GM11168 (cell line): ENCODE data around the gene ABCC4.

Source experiments
- in situ Hi-C: fragments of 300-500 bp; cut with MboI; formaldehyde crosslinking; loops from one replicate; pipeline ENCODE4 v1.12.0; 2022; ENCODE audit warnings: low sequenced_read_pairs; ENCODE audit not compliant: unreplicated experiment

ABCC4 gene

DNA sequence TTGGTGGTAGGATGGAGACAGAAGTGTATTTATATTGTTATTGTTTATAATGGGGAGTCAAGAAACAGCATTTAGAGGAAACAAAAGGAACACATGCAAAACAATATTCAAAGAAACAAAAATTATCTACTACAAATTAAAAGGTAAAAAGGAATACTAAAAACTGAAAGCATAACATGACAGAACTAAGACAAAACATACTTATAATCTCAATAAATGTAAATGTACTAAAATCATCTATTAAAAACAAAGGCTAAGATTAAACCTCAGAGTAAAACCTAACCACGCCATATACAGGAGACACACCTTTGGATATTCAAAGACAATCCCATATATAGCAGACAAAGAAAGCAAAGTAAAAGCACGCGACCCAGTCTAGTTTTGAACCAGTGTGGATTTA lies 273.6 kb downstream of the ABCC4 start:
- in situ Hi-C loops, result no loop called here

DNA sequence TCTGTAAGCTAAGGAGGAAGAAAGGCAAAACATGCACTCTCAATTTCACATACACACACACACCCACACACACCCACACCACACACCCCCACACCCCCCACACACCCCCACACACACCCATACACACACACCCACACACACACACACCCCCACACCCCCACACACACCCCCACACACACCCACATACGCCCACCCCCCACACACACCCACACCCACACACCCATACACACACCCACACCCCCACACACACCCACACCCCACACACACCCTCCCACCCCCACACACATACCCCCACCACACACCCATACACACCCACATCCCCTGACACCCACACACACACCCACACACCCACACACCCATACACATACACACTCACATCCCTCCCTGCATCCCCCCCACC lies 276.1 kb downstream of the ABCC4 start:
- in situ Hi-C loops, result no loop called here

DNA sequence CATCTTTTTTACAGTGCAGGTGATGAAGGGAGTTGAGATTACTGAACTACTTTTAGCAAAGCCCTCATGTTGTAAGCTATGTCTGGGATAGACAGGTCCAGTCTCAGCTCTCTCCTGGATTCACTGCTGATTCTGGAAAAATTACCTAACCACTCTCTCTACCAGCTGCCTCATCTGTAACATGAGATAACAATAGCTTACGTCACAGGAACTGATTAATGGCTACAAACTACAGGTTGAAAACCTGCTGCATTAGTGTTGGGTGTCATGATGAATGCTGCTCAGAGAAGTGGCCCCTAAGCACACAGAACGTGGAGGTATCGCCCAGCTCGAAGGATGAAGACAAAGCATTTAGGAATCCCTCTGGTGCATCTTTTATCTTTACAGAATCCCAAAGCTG lies 277.8 kb downstream of the ABCC4 start:
- in situ Hi-C loops, result no loop called here

DNA sequence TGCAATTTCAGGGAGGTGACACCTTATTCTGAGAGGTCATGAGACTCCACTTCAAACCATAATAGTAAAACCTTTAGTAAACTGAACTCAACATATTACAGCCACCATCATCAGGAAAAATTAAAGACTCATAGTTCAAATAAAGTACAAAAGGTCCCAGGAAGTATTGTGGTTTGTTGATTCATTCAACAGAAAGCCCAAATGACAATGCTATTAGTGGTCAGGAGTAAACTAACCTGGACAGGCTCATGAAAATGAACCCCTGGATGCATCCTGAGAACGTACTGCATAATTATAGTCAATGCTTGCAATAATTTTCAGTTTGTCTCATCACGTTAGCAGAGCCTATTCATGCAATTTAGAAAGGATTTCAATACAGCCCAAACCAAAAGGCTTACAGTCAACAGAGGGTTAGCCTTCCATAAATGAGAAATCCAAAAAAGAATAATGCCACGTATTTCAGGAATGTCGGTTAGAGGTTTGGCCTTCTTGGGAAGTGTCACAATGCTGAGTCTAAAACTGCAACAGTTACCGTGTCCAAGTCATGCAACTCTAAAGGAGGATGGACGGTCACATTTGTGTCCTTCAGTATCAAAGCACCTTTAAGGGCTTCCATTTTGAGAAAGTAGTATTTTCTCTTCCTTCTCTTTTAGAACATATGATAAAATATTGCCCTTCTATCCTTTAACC lies 280.8 kb downstream of the ABCC4 start:
- in situ Hi-C loops, result no loop called here

DNA sequence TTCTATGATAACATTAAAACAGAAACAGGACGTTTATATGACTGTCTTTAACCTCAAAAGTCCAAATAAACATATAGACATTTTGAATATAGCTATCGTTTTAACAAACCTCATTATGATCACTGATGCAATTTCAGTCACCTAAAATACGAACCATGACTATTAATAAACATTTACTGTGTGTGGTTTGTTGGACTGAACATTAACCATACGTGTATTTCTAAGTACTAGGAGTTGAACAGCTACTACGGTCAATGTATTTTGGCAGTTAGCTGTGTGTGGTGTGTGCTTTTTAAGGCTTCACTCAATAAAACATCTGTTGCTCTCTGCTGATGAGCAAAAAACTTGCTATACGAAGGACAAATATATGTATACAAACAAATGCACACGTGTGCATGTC lies 281.4 kb downstream of the ABCC4 start:
- in situ Hi-C loops, result no loop called here

DNA sequence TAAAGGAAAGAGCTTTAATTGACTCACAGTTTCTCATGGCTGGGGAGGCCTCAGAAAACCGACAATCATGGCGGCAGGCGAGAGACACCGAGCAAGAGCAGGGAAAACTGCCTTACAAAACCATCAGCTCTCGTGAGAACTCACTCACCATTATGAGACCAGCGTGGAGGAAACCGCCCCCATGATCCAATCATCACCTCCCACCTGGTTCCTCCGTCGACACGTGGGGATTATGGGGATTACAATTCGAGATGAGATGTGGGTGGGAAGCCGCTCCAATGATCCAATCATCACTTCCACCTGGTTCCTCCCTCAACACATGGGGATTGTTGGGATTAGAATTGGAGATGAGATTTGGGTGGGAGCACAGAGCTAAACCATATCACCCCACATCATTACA lies 293.9 kb downstream of the ABCC4 start:
- in situ Hi-C loops, result no loop called here

DNA sequence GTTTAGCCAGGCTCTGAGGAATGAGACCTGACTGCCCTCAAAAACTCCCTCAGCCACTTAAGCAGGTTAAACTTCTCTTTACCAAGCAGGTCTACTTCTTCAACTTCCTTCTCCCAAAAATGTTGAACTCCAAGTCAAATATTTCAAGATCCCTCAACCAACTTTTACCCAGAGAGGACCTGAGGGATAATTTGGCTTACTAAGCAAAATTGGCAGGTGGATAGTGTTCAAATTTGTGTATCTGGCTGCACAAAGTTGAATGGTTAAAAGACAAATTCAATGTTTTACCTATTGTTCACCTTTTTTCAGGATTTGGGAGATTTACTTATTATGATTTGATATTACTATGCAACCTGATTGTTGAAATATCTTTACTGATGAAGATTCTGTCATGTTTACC lies 296.0 kb downstream of the ABCC4 start:
- in situ Hi-C loops, result no loop called here

DNA sequence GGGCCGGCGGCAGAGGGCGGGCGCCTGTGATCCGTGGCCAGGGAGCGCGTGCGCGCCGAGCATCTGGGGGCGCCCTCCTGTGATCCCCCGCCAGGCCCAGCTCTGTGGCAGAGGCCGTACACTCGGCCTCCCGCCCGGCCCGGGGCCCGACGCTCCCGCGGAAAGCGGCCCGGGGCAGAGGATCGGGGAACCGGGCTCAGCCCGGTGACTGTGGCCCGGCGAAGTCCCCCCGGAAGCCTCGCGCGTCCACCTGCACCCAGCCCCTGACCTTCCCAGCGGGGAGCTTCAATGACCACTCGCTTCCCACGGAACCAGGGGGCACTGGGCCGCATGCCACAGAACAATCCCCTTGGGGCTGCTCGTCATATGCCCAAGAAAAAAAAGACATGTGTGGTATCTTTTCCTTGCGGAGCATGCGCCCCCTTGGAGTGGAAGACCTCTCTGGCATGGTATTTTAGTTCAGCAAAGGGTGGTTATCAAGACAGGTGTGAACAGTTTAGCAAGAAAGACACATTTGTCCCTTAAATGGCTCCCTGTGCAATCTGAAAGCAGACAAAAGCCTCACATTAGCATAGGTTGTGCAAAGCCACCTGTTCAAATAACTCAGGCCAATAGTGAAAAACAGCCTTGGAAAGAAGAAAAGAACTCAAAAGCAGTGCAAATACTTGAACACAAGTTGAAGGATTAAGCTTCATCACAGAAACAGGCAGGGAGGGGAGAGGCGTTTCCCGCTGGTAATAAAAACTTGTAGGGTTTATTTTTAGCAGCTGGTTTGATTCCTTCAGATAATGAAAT lies 298.0 kb downstream of the ABCC4 start:
- in situ Hi-C loops, result no loop called here

DNA sequence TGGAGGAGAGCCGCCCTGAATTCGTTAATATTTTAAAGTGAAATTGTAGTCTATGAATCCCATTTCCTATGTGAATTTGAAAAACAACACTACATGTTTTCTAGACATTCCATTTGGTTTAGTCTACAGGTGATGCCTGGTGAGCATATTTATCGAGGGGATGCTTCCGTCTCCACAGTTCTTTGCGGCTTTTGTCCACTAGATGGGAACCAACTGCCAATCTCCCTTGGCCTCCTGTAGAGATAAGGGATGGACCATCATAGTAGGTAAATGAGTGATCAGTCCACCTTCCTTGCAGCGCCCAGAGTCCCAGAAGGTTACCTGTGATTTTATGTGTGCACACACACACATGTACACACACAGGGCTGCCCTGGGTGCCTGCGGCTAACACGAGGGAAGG lies 299.1 kb downstream of the ABCC4 start:
- in situ Hi-C loops, result no loop called here

DNA sequence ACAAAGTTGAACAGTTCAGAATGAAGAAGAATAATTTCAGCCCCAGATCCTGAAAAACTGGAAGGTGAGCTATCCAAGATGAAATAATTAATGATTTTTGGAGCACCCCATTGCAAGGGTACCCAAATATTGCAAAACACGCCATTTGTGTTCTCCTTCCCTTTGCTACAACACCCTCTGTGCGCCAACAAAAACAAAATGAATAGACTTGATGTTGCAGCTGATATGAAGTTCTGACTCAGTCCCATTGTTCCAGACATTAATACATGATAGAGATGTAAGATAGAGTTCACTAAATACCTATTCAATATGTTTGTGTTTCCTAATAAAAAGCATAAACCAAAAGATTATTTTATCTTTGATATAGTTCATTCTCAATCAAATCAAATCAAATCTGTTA lies 301.4 kb downstream of the ABCC4 start:
- in situ Hi-C loops, result no loop called here

DNA sequence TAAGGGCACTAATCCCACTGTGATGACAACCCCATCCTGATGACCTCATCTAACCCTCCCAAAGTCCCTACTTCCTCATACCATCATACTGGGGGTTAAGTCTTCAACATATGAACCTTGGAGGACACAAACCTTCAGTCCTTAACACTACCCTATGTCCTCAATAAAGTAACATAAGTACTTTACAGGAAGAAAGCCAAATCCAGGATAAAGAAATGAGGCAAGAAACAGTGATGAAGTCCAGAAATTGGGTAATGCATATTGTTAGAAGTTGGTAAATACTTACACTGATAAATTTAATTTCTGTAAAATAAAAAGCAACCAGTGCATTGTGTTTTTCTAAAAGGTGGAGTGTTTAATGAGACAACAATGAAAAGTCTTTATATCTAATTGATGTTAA lies 304.1 kb downstream of the ABCC4 start:
- in situ Hi-C loops, result no loop called here

DNA sequence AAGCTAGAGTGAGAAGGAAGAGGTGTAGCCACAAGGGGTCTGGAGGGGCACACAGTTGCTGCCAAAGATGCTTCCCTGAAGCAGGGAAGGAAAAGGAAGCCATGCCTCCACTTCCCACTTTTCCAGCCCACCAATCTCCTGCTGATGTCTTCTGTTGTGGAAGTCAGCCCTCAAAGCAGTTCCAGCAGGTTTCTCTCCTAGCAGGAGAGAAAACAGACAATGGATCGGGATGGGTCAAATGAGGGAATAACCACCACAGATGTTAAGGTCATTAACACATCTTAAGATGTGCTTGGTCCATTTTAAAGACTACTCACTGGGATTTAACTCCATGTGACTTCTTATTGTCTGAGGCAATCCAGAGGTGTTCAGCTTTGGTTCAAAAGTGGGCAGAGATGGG lies 304.8 kb downstream of the ABCC4 start:
- in situ Hi-C loops, result no loop called here

DNA sequence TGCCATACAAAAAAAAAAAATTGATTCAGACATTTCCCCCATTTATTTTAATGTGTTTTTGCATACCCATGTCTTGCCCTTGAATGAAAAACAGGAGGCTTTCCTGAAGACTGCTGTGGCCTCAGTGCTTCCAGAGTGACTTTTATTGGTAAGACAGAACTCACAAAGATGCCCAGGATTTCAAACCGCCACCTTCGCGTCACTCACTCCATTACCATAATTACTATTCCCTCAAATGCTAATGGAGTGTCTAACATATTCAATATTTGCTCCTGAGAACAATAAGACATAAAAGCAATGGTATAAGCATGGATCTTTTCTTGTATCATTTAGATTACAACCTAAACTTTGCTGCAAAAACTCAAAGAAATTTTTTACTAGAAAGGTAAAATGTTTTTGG lies 306.7 kb downstream of the ABCC4 start:
- in situ Hi-C loops, result no loop called here

DNA sequence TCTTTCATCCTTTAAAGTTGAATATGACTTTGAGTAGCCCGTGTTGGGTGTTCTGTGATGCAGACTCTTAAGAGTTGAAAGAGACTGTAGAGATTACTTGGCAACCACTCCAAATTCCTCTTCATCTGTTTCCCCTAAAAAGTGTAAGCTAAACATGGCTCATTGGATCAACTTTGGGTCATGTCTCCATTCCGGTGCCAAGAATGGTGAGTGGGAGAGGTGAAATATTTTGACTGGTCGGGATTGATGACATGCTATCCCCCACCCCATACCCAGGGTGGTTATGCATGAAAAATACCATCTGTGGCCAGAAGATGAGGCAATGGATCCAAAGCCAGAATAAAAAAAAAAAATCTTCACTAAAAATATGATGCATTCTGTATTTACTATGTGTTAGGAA lies 307.6 kb downstream of the ABCC4 start:
- in situ Hi-C loops, result no loop called here

DNA sequence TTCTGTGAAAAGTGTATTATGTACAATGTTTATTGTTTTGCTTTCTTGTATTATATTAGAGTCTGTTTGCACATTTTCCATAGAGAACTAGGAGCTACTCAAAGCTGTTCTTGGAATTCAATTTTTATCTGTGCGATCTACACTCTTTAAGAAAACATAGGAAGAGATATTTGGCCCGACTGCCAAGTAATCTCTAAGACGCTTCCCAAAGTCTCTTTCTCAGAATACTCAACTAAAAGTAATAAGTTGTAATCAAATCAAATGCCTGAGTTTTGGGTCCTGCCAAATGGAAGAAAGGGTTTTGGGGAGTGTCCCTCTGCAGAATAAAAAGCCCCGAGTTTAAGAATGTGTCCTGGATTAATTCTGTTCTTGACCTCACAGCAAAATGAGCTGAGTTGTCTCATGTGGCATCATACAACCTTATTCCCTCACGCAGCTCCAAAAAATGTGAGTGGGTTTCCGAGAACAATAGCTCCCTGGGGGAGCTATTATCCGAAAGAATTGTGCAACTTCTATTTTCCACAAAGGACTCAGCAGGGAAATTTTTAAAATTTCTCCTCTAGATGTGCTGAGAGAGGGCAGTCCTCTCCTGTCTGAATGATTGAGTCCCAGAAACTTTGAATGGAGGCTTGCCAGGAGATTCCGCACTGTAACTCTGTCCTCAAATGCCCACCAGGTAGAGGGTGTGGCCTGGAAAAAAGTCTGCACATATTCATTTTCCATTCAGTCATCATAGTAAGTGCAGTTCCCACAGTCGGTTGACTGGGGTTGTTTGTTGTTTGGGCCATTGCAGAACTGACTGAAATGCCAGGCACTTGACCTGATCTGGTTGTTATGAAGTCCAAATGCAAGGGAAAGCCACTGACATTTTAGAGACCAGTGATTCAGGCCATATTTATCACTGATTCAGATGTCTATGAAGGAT lies 309.0 kb downstream of the ABCC4 start:
- in situ Hi-C loops, result no loop called here

DNA sequence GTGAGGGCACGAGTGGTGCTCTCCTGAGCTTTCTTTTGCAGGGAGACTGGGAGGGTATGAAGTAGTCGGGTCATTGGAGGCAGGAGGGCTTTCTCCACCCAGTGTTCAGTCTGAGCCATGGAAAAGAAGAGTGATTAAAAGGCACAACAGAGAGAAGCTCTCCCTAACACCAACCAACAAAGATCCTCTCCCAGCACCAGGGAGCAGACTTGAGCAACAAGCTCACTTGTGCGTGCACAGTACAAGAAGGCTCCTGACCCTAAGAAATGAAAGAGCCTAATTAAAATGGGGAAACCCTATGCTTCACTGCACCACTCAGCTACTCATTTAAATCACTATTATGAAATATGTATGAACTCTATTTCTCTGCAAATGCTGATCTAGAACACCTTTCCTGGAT lies 312.6 kb downstream of the ABCC4 start:
- in situ Hi-C loops, result no loop called here

DNA sequence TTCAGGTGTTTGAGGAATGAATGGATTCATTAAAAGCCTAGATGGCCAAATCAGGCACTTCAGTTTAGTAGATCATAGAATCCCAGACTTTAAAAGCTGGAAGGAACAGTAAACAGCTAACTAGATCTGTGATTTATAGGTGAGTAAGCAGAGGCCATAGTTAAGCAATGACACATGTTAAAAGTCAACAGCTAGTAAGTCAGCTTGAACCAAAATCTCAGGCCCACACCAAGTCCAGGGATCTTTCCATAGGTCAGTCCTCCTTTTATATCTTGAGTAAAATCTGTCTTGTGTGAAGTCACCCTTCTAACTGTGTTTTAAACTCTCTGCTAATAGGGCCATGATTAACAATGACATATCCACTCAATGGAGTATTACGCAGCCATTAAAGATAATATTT lies 313.4 kb downstream of the ABCC4 start:
- in situ Hi-C loops, result no loop called here

DNA sequence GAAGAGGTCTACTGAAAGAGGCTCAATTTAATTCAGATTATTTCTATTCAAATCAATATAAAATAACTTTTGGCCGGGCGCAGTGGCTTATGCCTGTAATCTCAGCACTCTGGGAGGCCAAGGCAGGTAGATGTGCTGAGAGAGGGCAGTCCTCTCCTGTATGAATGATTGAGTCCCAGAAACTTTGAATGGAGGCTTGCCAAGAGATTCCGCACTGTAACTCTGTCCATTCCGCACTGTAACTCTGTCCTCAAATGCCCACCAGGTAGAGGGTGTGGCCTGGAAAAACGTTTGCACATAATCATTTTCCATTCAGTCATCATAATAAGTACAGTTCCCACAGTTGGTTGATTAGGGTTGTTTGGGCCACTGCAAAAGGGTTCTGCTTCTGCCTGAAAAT lies 314.2 kb downstream of the ABCC4 start:
- in situ Hi-C loops, result no loop called here

DNA sequence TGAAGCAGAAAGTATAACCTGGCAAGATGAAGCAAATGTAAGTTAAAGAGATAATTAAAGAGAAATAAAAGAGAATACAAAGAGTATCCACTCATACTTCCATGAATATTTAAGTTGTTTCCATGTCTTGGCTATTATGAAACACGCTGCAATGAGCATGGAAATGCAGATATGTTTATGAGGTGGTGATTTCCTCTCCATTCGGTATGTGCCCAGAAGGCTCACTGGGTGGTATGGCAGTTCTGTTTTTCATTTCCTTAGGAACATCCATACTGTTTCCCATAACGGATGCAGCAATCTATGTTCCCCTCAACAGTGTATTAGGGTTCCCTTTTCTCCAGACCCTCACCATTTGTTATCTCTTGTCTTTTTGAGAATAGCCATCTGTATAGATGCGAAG lies 316.3 kb downstream of the ABCC4 start:
- in situ Hi-C loops, result no loop called here

DNA sequence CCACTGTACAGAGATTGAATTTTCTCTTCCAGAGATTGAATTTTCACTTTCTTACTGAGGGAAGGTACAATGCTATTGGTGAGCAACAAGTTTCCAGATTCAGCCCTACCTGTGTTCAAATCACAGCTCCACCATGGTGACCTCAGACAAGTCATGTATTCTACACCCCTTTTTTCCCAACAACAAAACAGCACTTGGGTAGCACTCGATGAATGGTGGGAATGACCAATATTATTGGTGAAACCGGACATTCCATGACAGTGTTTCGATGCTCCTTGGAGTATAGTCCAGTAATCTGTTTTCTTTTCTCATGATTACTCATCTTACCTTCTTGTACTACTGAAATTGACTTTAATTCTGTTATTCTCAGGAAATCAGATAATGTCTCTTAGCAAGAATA lies 322.7 kb downstream of the ABCC4 start:
- in situ Hi-C loops, result no loop called here
